Chondrocyte (in vitro differentiated cells): ENCODE measurements around the gene PRKAR1B. TPM values are rescaled to one million over a fixed set of nuclear protein-coding genes. Genes with fewer than 3 reads are reported as not detected.

ENCODE experiments used
- DNase-seq: peaks from one replicate; pipeline ENCODE4 v3.0.0; 2021; ENCODE audit warnings: mixed read lengths, low spot score
- H3K27ac Mint-ChIP-seq: one replicate; pipeline ENCODE4 v1.8.0; 2021; ENCODE audit warnings: mild to moderate bottlenecking, moderate library complexity, mixed read lengths; ENCODE audit not compliant: unreplicated experiment
- H3K27me3 Mint-ChIP-seq: 2 replicates; pipeline ENCODE4 v1.8.0; 2021; ENCODE audit warnings: low read depth, mixed read lengths
- H3K36me3 Mint-ChIP-seq: 2 replicates; pipeline ENCODE4 v1.8.0; 2021; ENCODE audit warnings: low read depth, mixed read lengths
- H3K4me1 Mint-ChIP-seq: 2 replicates; pipeline ENCODE4 v1.8.0; 2021; ENCODE audit warnings: low read depth, mild to moderate bottlenecking, mixed read lengths
- H3K4me3 Mint-ChIP-seq: one replicate; pipeline ENCODE4 v1.8.0; 2021; ENCODE audit warnings: mild to moderate bottlenecking, moderate library complexity, mixed read lengths; ENCODE audit not compliant: unreplicated experiment
- H3K9me3 Mint-ChIP-seq: 2 replicates; pipeline ENCODE4 v1.8.0; 2021; ENCODE audit warnings: low read depth, mixed read lengths
- total RNA-seq: library from RNA; stranded (reverse); gene quantifications from 3 replicates; pipeline ENCODE4 v1.2.1, GENCODE V29; 2021
- TF ChIP-seq, protein P1 (sequence below): fragments of 200-600 bp; sonication (generic); IDR thresholded peaks from 2 replicates; pipeline ENCODE4 v1.5.0; 2021; ENCODE audit warnings: antibody characterized with exemption, mild to moderate bottlenecking, moderate library complexity

Gene PRKAR1B
- total RNA-seq, 1 donor from 2014 or later = 7.7 TPM

DNA sequence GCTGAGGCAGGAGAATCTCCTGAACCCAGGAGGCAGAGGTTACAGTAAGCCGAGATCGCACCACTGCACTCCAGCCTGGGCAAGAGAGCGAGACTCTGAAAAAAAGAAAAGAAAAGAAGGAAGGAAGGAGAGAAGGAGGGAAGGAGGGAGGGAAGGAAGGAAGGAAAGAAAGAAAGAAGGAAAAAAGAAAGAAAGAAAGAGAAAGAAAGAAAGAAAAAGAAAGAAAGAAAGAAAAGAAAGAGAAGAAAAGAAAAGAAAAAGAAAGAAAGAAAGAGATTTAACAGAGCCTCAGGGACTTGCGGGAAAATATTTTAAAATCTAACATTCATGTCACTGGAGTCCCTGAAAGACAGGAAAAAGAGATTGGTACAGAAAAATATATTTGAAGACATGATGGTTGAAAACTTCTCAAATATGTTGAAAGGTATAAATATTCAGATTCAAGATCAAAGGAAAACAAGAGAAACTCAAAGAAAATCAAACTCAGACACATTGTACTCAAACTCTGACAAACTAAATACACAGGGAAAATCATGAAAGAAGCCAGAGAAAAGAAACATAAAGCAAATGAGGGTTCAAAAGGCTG is 25.9 kb downstream of the PRKAR1B start:
- Mint-ChIP-seq H3K27me3 (no peaks in the 10 kb centered on the region), H3K9me3 (peaks cover 6% of the 10 kb centered on the region), H3K36me3 (peaks cover 6% of the 10 kb centered on the region), H3K4me3 (no peak overlapping the region), H3K27ac (no peak overlapping the region), H3K4me1 (peaks cover 31% of the 10 kb centered on the region)
- DNase-seq = no peak
- TF ChIP-seq, protein P1, sequence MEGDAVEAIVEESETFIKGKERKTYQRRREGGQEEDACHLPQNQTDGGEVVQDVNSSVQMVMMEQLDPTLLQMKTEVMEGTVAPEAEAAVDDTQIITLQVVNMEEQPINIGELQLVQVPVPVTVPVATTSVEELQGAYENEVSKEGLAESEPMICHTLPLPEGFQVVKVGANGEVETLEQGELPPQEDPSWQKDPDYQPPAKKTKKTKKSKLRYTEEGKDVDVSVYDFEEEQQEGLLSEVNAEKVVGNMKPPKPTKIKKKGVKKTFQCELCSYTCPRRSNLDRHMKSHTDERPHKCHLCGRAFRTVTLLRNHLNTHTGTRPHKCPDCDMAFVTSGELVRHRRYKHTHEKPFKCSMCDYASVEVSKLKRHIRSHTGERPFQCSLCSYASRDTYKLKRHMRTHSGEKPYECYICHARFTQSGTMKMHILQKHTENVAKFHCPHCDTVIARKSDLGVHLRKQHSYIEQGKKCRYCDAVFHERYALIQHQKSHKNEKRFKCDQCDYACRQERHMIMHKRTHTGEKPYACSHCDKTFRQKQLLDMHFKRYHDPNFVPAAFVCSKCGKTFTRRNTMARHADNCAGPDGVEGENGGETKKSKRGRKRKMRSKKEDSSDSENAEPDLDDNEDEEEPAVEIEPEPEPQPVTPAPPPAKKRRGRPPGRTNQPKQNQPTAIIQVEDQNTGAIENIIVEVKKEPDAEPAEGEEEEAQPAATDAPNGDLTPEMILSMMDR = no peak

- peaks cover 26% of the 10 kb centered on the region for H3K4me1 Mint-ChIP-seq
- H3K4me3 Mint-ChIP-seq = no peak overlapping the region
- H3K27me3 Mint-ChIP-seq = no peaks in the 10 kb centered on the region
- TF ChIP-seq, protein P1 = no peak
- H3K27ac Mint-ChIP-seq = no peak overlapping the region
- peak; percentile 41 for DNase-seq
- peaks cover 6% of the 10 kb centered on the region for H3K36me3 Mint-ChIP-seq
- H3K9me3 Mint-ChIP-seq = peaks cover 6% of the 10 kb centered on the region
Observed at GRCh38 chr7:699476-700170, 27.5 kb downstream of the PRKAR1B start.

- H3K27me3 Mint-ChIP-seq = no peaks in the 10 kb centered on the region
- TF ChIP-seq, protein P1 = no peak
- peaks cover 6% of the 10 kb centered on the region for H3K9me3 Mint-ChIP-seq
- peak; percentile 68 for DNase-seq
- no peak overlapping the region for H3K4me3 Mint-ChIP-seq
- H3K36me3 Mint-ChIP-seq = peaks cover 6% of the 10 kb centered on the region
- H3K4me1 Mint-ChIP-seq = peaks cover 26% of the 10 kb centered on the region
- no peak overlapping the region for H3K27ac Mint-ChIP-seq
Observed at GRCh38 chr7:698515-699475, 28.3 kb downstream of the PRKAR1B start.

- H3K9me3 Mint-ChIP-seq = no peaks in the 10 kb centered on the region
- no peaks in the 10 kb centered on the region for H3K27me3 Mint-ChIP-seq
- H3K4me3 Mint-ChIP-seq = no peak overlapping the region
- H3K27ac Mint-ChIP-seq = no peak overlapping the region
- H3K4me1 Mint-ChIP-seq = peaks cover 26% of the 10 kb centered on the region
- TF ChIP-seq, protein P1 = no peak
- peaks cover 2% of the 10 kb centered on the region for H3K36me3 Mint-ChIP-seq
- DNase-seq = peak; percentile 59
Observed at GRCh38 chr7:696812-697551, 30.1 kb downstream of the PRKAR1B start.
